HG02970 (cell line): ENCODE data around the gene IL32.

Experiments
- ATAC-seq: cut with Tn5 transposase; IDR thresholded peaks from one replicate; pipeline ENCODE4 v1.9.1; 2021; ENCODE audit warnings: mild to moderate bottlenecking, moderate library complexity, moderate number of reproducible peaks; ENCODE audit not compliant: unreplicated experiment, low FRiP score

The IL32 gene

DNA sequence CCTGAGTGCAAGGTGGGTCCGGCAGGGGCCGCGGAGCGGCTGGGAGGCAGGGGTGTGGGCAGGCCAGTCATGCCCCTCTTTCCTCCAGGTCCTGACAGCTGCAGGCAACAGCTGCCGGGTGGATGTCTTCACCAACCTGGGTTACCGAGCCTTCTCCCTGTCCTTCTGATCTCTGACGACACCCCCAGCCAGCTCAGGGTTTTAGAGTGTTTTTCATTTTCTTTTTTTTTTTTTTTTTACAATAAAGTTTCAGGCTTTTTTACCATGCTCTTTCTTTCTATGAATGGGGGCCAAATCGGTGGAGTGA lies 38.0 kb upstream of the IL32 start:
- ATAC-seq: no peak

DNA sequence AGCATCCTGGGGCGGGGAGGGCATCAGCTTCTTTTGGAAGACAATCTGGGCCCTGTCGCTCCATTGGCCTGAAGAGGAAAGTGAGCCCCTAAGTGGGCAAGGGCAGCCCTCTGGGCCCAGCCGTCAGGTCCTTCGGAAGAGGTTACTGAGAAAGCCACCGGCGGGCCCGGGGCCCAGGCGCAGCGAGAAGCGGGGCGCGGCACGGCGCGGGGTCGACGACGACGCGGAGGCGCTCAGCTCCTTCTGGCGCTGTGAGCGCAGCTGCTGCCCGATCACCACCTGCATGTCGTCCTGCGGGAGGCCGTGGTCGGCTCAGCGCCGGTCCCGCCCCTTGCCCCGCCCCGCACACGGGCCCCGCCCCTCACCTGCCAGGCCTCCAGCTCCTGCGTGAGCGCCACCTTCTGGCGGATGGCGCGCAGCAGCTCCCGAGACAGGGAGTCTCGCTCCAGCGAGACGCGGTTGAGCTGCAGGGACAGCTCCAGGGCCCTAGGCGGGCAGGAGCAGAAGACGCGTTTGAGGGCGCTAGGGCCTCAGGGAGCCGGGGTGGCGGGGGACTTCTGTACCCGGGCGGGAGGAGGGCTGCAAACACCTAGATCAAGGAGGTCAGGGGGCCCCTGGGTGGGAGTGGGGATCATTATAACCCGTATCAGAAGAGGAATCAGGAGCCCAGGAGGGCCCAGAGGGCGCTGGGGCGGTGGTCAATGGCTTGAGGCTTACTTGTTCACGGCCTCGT lies 37.3 kb upstream of the IL32 start:
- ATAC-seq: no peak

GRCh38 chr16:3028716-3029319 lies 36.6 kb upstream of the IL32 start:
- no peak for ATAC-seq

GRCh38 chr16:3029491-3030221 lies 35.8 kb upstream of the IL32 start:
- ATAC-seq: no peak

- no peak for ATAC-seq
Observed at GRCh38 chr16:3030222-3031212, 34.9 kb upstream of the IL32 start.

DNA sequence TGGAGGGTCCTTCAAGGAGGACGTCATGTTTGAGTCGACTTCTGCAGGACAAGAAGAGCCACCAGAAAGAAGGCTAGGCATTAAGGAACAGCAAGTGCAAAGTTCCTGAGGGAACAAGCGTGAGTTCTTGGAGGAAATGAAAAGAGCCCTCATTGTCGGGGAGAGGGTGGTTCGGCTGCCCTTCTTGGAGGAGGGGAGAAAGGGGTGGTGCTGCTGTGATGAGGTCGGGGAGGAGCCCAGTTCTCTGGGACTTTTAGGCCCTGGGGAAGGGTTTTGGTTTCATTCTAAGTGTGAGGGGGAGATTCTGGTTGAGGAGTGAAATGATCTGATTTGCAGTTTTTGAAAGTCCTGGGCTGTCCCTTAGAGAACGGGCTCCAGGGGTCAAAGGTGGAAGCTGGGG lies 32.8 kb upstream of the IL32 start:
- ATAC-seq: no peak

DNA sequence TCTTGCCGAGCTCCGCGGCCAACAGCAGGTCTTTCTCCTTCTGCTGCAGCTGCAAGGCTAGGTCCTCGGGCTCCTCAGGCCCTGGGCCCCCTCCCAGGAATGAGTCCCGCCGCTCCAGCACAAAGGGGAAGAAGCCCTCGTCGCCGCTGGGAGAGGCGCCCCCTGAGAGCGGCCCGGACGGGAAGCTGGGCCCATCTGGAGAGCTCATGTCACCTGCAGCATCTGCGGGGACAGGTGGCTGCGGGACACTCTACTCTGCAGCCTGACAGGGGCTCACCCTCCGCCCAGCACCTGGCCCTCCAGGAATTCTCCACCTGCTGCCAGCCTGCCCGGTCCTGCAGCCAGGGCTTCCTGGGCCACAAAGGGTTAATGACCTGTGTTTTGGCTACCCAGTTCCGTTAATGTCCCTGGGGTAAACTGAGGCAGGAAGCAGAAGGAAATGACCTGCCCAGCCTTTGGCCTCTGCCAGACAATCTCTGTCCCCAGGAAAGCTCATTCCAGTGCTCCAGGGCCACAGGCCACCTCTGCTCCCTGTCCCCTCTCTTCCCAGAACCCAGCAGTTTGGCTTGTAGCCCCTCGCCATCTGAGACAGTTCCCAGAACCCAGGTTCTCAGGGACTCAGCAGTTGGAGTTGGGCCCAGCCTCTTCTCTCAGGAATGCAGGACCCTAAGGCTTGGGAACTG lies 30.0 kb upstream of the IL32 start:
- no peak for ATAC-seq

DNA sequence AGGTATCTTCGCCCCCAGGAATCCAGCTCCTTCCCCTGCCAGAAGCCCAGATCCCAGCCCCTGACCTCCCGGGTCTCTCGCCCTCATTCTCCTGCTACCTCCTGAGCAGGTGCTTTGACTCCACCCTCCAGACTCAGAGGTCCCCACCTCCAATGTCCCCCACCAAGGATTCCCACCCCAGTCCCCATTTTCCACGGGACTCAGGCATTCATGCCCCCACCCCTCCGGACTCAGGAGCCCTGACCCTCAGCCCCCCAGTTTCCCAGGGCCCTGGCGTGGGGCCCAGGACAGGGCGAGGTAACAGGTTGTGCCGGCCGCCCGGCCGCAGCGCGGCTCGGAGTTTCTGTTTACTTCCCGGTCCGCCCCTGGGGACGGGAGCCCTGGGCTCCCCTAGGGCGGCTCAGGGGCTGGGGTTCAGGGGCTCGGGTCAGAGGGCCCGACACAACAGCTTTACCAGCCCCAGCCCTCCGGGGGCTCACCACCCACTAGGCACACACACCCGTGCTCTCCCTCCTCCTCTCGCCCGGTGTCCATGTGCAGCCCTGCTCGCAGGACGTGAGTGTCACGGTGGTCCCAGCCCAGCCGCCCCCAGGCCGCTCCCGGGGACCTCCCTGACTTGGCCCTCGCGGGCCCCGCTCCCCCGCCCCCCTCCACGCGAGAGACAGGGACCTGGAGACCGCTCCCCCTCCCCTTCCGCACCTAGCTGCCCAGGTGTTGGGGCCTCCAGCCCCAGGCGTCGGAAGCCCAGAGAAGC lies 29.3 kb upstream of the IL32 start:
- ATAC-seq: no peak

DNA sequence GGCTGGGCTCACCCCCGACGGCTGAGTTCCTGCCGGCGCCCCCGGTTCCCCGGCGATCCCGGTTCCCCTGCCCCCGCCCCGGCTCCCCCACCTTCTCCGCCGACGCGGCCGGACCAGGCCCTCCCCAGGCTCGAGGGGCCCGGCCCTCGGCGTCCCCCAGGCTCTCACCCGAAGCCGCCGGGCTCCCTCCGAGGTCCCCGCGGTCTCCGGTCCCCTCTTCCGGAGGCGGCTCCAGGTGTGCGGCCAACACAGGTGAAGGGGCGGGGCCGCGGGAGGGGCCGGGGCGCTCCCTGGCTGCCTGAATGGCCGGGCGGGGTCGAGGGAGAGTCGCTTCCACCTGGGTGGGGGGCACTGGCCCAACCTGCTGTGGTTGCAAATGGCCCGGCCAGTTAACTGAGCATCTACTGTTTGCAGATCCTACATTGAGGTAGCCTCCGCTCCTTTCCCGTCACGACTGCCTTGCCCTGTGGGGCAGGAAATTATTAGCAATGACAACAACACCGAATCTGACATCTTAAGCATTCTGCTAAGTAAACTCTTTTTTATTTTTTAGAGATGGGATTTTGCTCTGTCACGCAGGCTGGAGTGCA lies 28.6 kb upstream of the IL32 start, which contains the start of gene BICDL2:
Gene BICDL2, minus strand, starts transcription at position 219 of the 590 bp plus-strand sequence. CDS start 1,448 bp downstream, outside the sequence.
- ATAC-seq: no peak

GRCh38 chr16:3038256-3038655 lies 27.2 kb upstream of the IL32 start:
- no peak for ATAC-seq

DNA sequence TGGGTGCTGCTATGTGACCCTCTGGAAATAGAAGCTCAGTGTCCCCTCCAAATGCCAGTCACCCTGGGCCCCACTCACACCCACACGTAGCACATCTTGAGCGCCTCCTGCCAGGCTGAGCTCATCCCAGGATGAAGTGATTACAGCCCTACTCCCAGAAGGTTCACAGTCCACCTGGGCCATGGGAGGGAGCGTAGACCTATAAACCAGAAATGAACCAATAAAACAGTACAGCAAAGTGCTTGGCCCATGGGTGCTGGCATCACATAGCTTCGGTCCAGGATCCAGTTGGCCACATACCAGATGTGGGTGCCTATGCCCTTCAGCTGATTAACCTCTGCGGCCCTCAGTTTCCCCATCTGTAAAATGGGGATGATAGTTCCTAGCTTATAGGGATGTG lies 26.5 kb upstream of the IL32 start:
- ATAC-seq: no peak

GRCh38 chr16:3042376-3042775 lies 23.1 kb upstream of the IL32 start:
- no peak for ATAC-seq

- no peak for ATAC-seq
Observed at GRCh38 chr16:3044708-3045107, 20.7 kb upstream of the IL32 start.

DNA sequence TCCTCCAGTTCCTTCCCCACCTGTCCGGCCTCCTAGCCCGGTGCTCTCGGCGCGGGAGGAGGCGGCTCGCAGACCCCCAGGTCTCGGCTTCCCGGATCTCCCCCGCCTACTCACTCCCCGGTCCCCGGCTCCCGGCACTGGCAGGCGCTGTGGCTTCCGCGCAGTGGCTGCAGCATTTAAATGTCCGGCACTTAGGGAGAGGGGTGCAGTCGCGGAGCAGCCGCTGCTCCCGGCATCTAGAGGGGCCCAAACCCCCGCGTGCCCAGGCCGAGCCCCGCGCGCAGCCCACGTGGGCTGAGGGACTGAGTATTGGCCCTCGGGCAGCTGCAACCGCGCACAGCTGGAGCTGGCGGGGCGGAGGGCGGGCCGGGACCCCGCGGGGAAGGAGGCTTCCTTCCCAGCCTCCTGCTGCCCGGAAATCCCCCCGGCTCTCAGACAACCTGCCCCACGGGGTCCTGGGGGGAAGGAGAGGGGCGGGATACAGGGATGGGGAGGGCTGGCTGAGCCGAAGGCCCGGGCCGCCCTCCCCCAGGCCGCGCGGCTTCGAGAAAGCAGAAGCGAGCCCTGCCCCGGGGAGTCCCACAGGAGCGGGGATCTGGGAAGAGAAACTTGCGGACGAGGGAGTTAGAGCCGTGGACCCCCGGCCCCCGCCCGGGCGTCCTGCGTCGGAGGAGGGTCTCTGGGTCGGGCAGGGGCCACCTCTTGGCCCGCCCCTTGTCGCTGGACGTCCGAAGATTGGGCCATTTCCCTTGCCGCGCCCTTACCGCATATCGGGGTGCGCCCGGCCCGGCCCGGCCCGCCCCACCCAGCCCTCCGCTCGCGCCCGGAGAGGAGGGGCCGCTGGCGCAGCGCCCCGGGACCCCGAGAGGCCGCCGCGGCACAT lies 19.4 kb upstream of the IL32 start, which contains the start of gene MMP25:
Gene MMP25, plus strand, starts transcription at position 804 of the 883 bp plus-strand sequence. CDS start 357 bp downstream, outside the sequence.
- no peak for ATAC-seq

DNA sequence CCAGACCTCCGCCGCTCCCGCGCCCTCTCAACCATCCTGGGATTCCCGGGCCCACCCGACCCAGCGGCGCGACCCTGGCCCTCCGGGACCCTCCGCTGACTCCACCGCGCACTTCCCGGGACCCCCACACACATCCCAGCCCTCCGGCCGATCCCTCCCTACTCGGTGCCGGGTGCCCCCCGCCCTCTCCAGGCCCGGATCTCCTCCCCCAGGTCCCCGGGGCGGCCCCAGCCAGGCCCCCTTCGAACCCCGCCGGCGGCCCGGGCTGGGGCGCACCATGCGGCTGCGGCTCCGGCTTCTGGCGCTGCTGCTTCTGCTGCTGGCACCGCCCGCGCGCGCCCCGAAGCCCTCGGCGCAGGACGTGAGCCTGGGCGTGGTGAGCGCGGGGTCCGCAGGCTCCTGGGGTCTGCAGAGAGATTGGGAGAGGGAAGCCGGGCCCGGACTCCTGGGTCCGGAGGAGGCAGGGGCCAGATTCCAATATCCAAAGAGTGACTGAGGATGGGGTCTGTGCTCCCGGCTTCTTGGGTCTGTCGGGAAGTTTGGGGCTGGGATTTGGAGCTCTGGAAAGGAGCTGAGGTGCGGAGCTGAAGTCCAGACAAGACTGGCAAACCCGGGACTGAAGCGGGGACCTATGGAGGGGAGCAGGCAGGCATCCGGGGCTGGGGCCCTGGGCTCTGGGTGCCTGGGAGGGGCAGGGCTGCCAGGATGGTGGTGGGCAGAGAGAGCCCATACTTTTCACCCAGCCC lies 18.6 kb upstream of the IL32 start:
- no peak for ATAC-seq

DNA sequence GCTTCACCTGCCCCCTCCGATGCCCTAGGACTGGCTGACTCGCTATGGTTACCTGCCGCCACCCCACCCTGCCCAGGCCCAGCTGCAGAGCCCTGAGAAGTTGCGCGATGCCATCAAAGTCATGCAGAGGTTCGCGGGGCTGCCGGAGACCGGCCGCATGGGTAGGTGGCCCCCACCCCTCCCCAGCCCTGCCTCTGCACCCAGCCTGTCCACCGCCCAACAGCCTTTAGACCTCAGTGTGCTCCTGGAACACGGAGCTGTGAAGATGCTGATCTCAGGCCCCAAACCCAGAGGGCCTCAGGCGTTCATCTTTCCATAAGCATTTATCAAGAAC lies 18.1 kb upstream of the IL32 start:
- no peak for ATAC-seq

DNA sequence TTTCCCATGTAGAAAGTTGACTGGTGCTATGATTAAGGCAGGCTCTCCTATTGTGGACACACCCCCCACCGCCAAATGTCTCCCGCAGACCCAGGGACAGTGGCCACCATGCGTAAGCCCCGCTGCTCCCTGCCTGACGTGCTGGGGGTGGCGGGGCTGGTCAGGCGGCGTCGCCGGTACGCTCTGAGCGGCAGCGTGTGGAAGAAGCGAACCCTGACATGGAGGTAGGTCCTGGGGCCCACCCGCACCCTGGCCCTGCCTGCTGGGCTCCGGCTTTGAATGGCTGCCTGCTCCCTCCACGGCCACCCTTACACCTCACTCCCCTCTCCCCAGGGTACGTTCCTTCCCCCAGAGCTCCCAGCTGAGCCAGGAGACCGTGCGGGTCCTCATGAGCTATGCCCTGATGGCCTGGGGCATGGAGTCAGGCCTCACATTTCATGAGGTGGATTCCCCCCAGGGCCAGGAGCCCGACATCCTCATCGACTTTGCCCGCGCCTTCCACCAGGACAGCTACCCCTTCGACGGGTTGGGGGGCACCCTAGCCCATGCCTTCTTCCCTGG lies 15.4 kb upstream of the IL32 start:
- no peak for ATAC-seq
